A549 treated with CORT108297 at 1 μM for 4 hours (cell line): ENCODE data around the gene SLC30A10. TPM values are rescaled to one million over a fixed set of nuclear protein-coding genes. Genes with fewer than 3 reads are reported as not detected.

ENCODE experiments used
- total RNA-seq: library from RNA; stranded (reverse); fragments of 200-300 nt; extraction: Qiagen RNA extraction; gene quantifications from 5 replicates; pipeline ENCODE4 v1.2.3, GENCODE V29; 2022

SLC30A10 gene
- total RNA-seq: 0.03 to 0.15 TPM (median 0.09 TPM) in 4 of 5 replicates, not detected in the other

GRCh38 chr1:219927956-219928790 lies at the start of gene SLC30A10:
Gene SLC30A10, minus strand, starts transcription at chr1:219928557. Its CDS starts 117 bp downstream, at chr1:219928440.

Other genes starting within 250 kb of the SLC30A10 start
- gene EPRS1, start 117.9 kb upstream of the SLC30A10 start, total RNA-seq: 68.2 to 79.8 TPM (median 75.3 TPM) in 5 replicates
- 16.5 to 21.8 TPM (median 17.4 TPM) in 5 replicates for gene BPNT1, start 161.2 kb upstream of the SLC30A10 start, total RNA-seq
- 89.4 to 121 TPM (median 102 TPM) in 5 replicates for gene IARS2, start 165.6 kb upstream of the SLC30A10 start, total RNA-seq